ENCODE data around the gene RAB40C. TPM values are rescaled to one million over a fixed set of nuclear protein-coding genes. Genes with fewer than 3 reads are reported as not detected.

RAB40C gene
- total RNA-seq, 4 donors from 2014 or later, result 103 to 161 (median 122) TPM

DNA sequence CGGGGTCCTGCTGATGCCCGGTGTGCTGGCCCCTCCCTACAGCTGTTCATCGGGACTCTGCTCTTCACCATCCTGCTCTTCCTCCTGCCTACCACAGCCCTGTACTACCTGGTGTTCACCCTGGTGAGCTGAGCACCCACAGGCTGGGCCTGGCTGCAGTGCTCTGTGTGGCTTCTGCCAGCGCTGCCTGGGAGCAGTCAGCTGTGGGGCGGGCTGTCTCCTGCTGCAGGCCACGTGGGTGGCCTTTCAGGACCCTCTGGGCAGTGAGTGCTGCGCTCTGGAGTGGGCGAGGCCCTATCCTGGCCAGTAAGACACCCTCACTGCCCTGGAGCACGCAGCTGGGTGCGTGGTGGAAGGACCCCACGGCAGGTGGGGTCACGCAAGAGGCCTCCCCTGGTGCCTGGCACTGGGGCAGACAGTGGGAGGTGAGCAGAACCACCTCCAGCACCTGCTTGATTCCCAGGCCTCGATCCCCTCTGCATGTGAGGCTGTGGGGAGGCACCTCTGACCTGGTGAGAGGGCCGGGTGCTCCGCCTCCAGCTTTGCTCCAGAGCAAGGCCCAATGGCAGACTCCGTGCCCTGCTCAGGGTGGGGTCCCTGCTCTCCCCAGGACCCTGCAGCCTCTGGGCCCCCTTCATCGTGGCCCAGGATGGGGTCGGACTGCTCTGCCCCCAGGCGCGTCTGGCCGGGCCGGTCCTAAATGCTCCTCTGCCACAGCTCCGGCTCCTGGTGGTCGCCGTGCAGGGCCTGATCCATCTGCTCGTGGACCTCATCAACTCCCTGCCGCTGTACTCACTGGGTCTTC is 9.5 kb upstream of the RAB40C start:
- no peak overlapping the region for H3K4me3 ChIP-seq (ENCODE audit: low read depth, poor library complexity, severe bottlenecking)
- no peak for TF ChIP-seq POLR2A (IDR thresholded peaks at IDR 0.05)
- TF ChIP-seq, protein P1, sequence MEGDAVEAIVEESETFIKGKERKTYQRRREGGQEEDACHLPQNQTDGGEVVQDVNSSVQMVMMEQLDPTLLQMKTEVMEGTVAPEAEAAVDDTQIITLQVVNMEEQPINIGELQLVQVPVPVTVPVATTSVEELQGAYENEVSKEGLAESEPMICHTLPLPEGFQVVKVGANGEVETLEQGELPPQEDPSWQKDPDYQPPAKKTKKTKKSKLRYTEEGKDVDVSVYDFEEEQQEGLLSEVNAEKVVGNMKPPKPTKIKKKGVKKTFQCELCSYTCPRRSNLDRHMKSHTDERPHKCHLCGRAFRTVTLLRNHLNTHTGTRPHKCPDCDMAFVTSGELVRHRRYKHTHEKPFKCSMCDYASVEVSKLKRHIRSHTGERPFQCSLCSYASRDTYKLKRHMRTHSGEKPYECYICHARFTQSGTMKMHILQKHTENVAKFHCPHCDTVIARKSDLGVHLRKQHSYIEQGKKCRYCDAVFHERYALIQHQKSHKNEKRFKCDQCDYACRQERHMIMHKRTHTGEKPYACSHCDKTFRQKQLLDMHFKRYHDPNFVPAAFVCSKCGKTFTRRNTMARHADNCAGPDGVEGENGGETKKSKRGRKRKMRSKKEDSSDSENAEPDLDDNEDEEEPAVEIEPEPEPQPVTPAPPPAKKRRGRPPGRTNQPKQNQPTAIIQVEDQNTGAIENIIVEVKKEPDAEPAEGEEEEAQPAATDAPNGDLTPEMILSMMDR (IDR thresholded peaks at IDR 0.05), result no peak
- intact Hi-C loops (cut with DNase I; ENCODE audit: low total_unique reads), result no loop called here
- 87 to 93% methylated on average over 22 to 26 of the region's 27 CpGs for WGBS, 2 donors
- DNase-seq (ENCODE audit: low spot score in 2 of 2), result no peak

DNA sequence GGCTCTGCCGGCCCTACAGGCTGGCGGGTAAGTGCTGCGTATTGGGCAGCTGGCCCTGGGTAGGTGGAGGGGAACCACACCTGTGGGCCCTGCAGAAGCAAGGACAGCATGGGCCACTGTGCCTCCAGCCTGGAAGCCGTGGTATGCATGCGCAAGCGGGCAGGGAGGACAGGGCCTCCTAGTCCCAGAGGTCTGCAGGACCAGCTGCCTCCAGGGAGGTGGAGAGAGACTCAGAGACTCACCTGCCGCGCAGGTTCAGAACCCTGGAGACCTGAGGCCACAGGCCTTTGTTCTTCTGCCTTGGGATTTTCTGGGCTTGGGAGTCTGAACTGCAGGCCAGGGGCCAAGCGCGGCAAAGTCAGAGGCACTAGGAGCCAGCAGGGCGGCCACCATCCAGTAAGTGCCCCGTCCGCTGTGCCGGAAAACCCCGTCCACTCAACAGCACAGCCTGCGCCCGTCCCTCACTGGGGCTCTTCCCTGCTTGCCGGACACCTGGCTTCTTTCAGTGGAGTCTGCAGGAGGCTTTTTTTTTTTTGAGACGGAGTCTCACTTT is 8.8 kb upstream of the RAB40C start:
- intact Hi-C loops (cut with DNase I; ENCODE audit: low total_unique reads), result no loop called here
- no peak overlapping the region for H3K4me3 ChIP-seq (ENCODE audit: low read depth, poor library complexity, severe bottlenecking)
- TF ChIP-seq, protein P1 (IDR thresholded peaks at IDR 0.05), result no peak
- no peak for TF ChIP-seq POLR2A (IDR thresholded peaks at IDR 0.05)
- DNase-seq (ENCODE audit: low spot score in 2 of 2), result no peak
- WGBS, 2 donors, result 94% methylated on average over 19 of the region's 19 CpGs

DNA sequence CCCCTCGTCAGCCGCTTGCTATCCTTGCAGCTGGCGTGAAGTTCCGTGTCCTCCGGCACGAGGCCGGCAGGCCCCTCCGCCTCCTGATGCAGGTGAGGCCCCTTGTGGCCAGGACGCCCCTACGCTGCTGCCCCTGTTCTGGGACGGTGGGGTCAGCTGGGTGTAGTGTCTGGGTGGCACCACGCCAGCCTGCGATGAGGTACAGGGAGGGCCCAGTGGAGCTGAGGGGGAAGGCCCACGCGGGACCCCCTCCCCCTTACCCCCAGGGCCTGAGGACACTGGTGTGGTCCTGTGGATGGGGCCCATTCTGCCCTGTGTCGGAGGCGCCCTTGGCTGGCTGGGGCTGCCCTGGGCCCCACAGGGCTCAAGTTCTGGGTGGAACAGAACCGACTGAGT is 7.7 kb upstream of the RAB40C start:
- WGBS, 2 donors, result 93 to 95% methylated on average over 12 to 14 of the region's 18 CpGs
- no peak overlapping the region for H3K4me3 ChIP-seq (ENCODE audit: low read depth, poor library complexity, severe bottlenecking)

DNA sequence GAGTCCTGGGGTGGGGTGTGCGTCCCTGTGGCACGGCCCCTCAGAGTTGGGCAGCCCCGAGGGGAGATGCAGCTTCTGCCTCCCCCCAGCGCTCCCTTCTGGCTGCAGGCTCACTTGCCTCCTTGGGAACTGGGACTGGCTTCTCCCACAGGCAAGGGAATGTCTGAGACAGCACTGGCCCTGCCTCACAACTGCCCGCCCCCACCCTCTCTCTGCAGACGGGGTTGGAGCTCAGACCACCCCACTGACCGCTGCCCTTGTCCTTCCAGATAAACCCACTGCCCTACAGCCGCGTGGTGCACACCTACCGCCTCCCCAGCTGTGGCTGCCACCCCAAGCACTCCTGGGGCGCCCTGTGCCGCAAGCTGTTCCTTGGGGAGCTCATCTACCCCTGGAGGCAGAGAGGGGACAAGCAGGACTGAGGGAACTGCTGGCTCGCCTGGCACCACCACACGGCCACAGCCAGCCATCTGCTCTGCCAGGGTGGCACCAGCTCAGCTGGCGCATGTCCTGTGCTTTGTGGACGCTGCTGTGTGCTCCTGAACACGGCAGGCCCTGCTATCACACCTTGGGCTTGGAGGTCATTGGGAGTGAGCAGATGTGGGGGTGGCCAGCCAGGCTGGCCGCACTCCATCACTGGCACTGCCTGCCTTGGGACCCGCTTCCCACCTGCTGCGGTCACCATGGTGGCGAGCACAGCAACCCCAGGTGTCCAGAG is 7.1 kb upstream of the RAB40C start:
- TF ChIP-seq, protein P1 (IDR thresholded peaks at IDR 0.05), result no peak
- TF ChIP-seq POLR2A (IDR thresholded peaks at IDR 0.05), result no peak
- intact Hi-C loops (cut with DNase I; ENCODE audit: low total_unique reads), result no loop called here
- no peak overlapping the region for H3K4me3 ChIP-seq (ENCODE audit: low read depth, poor library complexity, severe bottlenecking)
- WGBS, 2 donors, result 83 to 88% methylated on average over 12 to 17 of the region's 21 CpGs
- no peak for DNase-seq (ENCODE audit: low spot score in 2 of 2)

More for the DNA sequence above, 7.7 kb upstream of the RAB40C start:
- DNase-seq (ENCODE audit: low spot score in 2 of 2), result no peak
- intact Hi-C loops (cut with DNase I; ENCODE audit: low total_unique reads), result no loop called here
- TF ChIP-seq POLR2A (IDR thresholded peaks at IDR 0.05), result no peak
- TF ChIP-seq, protein P1 (IDR thresholded peaks at IDR 0.05), result no peak

DNA sequence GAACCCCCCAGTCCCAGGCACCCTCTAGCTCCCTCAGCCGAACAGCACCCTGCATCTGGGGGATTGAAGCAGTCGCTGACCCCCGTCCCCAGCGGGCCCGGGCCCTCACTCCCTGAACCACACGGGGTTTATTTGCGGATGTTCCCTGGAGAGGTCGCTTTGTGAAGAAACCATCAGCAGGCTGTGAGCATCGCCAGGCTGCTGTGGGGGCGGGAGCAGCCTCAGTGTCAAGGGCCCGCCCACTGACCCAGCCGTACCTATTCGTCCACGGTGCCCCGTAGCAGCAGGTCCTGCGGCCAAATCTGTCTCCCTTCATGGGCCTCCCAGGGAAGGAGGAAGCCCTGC is 6.4 kb upstream of the RAB40C start:
- H3K4me3 ChIP-seq (ENCODE audit: low read depth, poor library complexity, severe bottlenecking), result no peak overlapping the region
- DNase-seq (ENCODE audit: low spot score in 2 of 2), result no peak
- intact Hi-C loops (cut with DNase I; ENCODE audit: low total_unique reads), result no loop called here
- TF ChIP-seq, protein P1 (IDR thresholded peaks at IDR 0.05), result no peak
- no peak for TF ChIP-seq POLR2A (IDR thresholded peaks at IDR 0.05)
- WGBS, 2 donors, result 43 to 49% methylated on average over 7 to 13 of the region's 16 CpGs

Measured in lower leg skin (tissue), 4 donors.